HepG2 (cell line): ENCODE measurements around the gene SHFL. TPM values are rescaled to one million over a fixed set of nuclear protein-coding genes. Genes with fewer than 3 reads are reported as not detected.

ENCODE experiments used
- ATAC-seq: fragments of 200-7000 bp; cut with Tn5 transposase; 3 replicates; pipeline ENCODE4 v1.9.1; 2020; ENCODE audit warnings: mild to moderate bottlenecking, moderate library complexity
- BruUV-seq: library from RNA; stranded (reverse); fragments of 400-500 nt; replicated peaks from 2 replicates; lab custom pipeline; 2021; lab: Mats Ljungman, UMichigan
- CTCF ChIA-PET: fragments of 300-600 bp; formaldehyde crosslinking; extraction: SDS; loops from one replicate; lab custom pipeline; 2021; ENCODE audit warnings: low total read pairs, inconsistent platforms, low intra/inter-chr PET ratio; lab: Yijun Ruan, JAX
- POLR2A ChIA-PET: fragments of 350-600 bp; sonication (Branson Sonifier 250); formaldehyde crosslinking; loops from one replicate; lab custom pipeline; 2020; ENCODE audit warnings: antibody characterized with exemption, inconsistent platforms; lab: Yijun Ruan, JAX
- DNase-seq: peaks from one replicate; pipeline ENCODE4 v3.0.0-alpha.2; 2015; ENCODE audit warnings: low spot score
- FAIRE-seq: peaks from 3 replicates; lab custom pipeline; 2011; peaks lifted over from hg19 to GRCh38; lab: Jason Lieb, UNC
- H2AFZ ChIP-seq: one replicate; pipeline ENCODE4 v1.6.1; 2011; ENCODE audit warnings: low read length, inconsistent platforms
- H3K27ac ChIP-seq: fragments of 300-600 bp; 3 replicates; pipeline ENCODE4 v1.8.0; 2011; ENCODE audit warnings: mixed run types, mild to moderate bottlenecking, mixed read lengths, low read length, inconsistent platforms; ENCODE audit not compliant: insufficient read depth; ENCODE audit errors: extremely low read length
- H3K27me3 ChIP-seq, 2 experiments: fragments of 200-600 bp in 1 of 2; 2 replicates in 1 of 2; 3 replicates in 1 of 2; pipeline versions ENCODE4 v1.6.0 to v1.8.0; 2011; ENCODE audit warnings: low read length in 2 of 2, mild to moderate bottlenecking in 2 of 2, moderate library complexity in 2 of 2, inconsistent platforms in 1 of 2; ENCODE audit not compliant: insufficient read depth in 2 of 2, control insufficient read depth in 1 of 2
- H3K36me3 ChIP-seq, 2 experiments: fragments of 200-600 bp in 1 of 2; replicated peaks in 1 of 2; 2 replicates in 1 of 2; 3 replicates in 1 of 2; pipeline versions ENCODE4 v1.5.1 to v1.8.0; 2011; ENCODE audit warnings: low read length in 2 of 2, inconsistent platforms in 1 of 2; ENCODE audit not compliant: insufficient read depth in 2 of 2, control insufficient read depth in 1 of 2
- H3K4me1 ChIP-seq: 2 replicates; pipeline ENCODE4 v1.5.1; 2012; ENCODE audit warnings: low read length, inconsistent platforms; ENCODE audit not compliant: insufficient read depth
- H3K4me2 ChIP-seq: 2 replicates; pipeline ENCODE4 v1.6.0; 2011; ENCODE audit warnings: low read depth, low read length, inconsistent platforms
- H3K4me3 ChIP-seq, 3 experiments: fragments of 200-600 bp in 1 of 3; sonication (generic), shearing (Covaris generic) in 1 of 3; replicated peaks in 1 of 3; 2 replicates each; pipeline ENCODE4 v1.5.1; 2011 to 2016; ENCODE audit warnings: low read length in 3 of 3, inconsistent platforms in 2 of 3, low read depth in 2 of 3, mild to moderate bottlenecking in 2 of 3, control low read depth in 1 of 3, mixed read lengths in 1 of 3; ENCODE audit not compliant: insufficient read depth in 1 of 3
- H3K79me2 ChIP-seq: one replicate; pipeline ENCODE4 v1.6.1; 2011; ENCODE audit warnings: low read length, inconsistent platforms; ENCODE audit not compliant: insufficient read depth
- H3K9ac ChIP-seq: 2 replicates; pipeline ENCODE4 v1.6.0; 2011; ENCODE audit warnings: mild to moderate bottlenecking, low read depth, low read length, inconsistent platforms; ENCODE audit not compliant: insufficient read depth
- H3K9me3 ChIP-seq: 2 replicates; pipeline ENCODE4 v1.5.1; 2012; ENCODE audit warnings: mild to moderate bottlenecking, low read length
- H4K20me1 ChIP-seq: 2 replicates; pipeline ENCODE4 v1.6.0; 2011; ENCODE audit warnings: inconsistent platforms, mild to moderate bottlenecking, low read length, moderate library complexity; ENCODE audit not compliant: insufficient read depth
- HNRNPH1 ChIP-seq: fragments of 200-400 bp; formaldehyde crosslinking; optimal IDR thresholded peaks from 2 replicates; pipeline ENCODE3; 2017; ENCODE audit warnings: mild to moderate bottlenecking, low read depth, low read length
- POLR2A ChIP-seq, 2 experiments: IDR thresholded peaks; 2 replicates each; pipeline ENCODE4 v1.6.1; 2011; ENCODE audit warnings: low read depth in 2 of 2, low read length in 2 of 2, mild to moderate bottlenecking in 1 of 2, moderate library complexity in 1 of 2; ENCODE audit not compliant: insufficient read depth in 1 of 2
- POLR2AphosphoS5 ChIP-seq: IDR thresholded peaks from 2 replicates; pipeline ENCODE4 v1.6.1; 2012; ENCODE audit warnings: low read depth, low read length
- RBFOX2 ChIP-seq: fragments of 200-400 bp; formaldehyde crosslinking; IDR thresholded peaks from 2 replicates; pipeline ENCODE4 v1.6.1; 2017; ENCODE audit warnings: low read depth, mild to moderate bottlenecking, low read length
- RBM22 ChIP-seq: fragments of 200-400 bp; formaldehyde crosslinking; optimal IDR thresholded peaks from 2 replicates; pipeline ENCODE3; 2017; ENCODE audit warnings: mild to moderate bottlenecking, low read length, moderate library complexity
- ZBTB21 ChIP-seq: sonication (generic); formaldehyde crosslinking; IDR thresholded peaks from 2 replicates; pipeline ENCODE4 v1.4.0; 2020; ENCODE audit warnings: missing genetic modification reagents
- ZNF281 ChIP-seq: sonication (generic); formaldehyde crosslinking; IDR thresholded peaks from 2 replicates; pipeline ENCODE4 v1.4.0; 2020; ENCODE audit warnings: missing genetic modification reagents, borderline replicate concordance
- ZNF350 ChIP-seq: sonication (generic); formaldehyde crosslinking; IDR thresholded peaks from 2 replicates; pipeline ENCODE4 v1.4.0; 2020; ENCODE audit warnings: mild to moderate bottlenecking, low read depth, missing genetic modification reagents, borderline replicate concordance
- WGBS: methylation state at CpG from one replicate; pipeline ENCODE4 v1.1.6; 2017; ENCODE audit warnings: low lambda C conversion rate; 5-methylcytosine and 5-hydroxymethylcytosine counted together
- in situ Hi-C: cut with HindIII; loops from 2 replicates; pipeline ENCODE4 v1.10.0; 2017; ENCODE audit warnings: low pct_unique_long_range_greater_than_20kb; ENCODE audit not compliant: extremely low pct_ligation_motif_present
- intact Hi-C: fragments of 100-400 bp; cut with micrococcal nuclease; formaldehyde crosslinking; loops from one replicate; pipeline ENCODE4 v1.10.0; 2022; ENCODE audit not compliant: unreplicated experiment
- polyA plus RNA-seq, 8 experiments: library from polyadenylated mRNA; depleted of rRNA in 3 of 8; stranded (reverse) in 7 of 8; unstranded in 1 of 8; fragments of >200 nt; fragmentation: Illumina TruSeq in 4 of 8; extraction: Trizol in 4 of 8; gene quantifications; 2 replicates each; pipeline versions ENCODE4 v1.2.1 to v1.2.3, GENCODE V29; 2011 to 2016; ENCODE audit warnings: low read depth in 4 of 8, missing spikeins in 1 of 8, mixed read lengths in 1 of 8; ENCODE audit not compliant: insufficient read depth in 1 of 8
- total RNA-seq, 5 experiments: library from RNA; depleted of rRNA; stranded (reverse); fragments of >200 nt; fragmentation: Illumina TruSeq; extraction: Trizol; gene quantifications; 2 replicates each; pipeline ENCODE4 v1.2.3, GENCODE V29; 2016; ENCODE audit warnings: low read depth in 1 of 5

The SHFL gene
- total and polyA plus RNA-seq, 2 of the 13 experiments (the other 11 are each of a cell fraction or from before 2014, with no cell fraction given), result 12.3 to 36.4 TPM

- H3K36me3 ChIP-seq, result peaks cover 29 to 57% of the 10 kb centered on the region in 2 experiments
These were observed 24.8 kb downstream of the SHFL start for GRCh38 chr19:10110972-10111317.

GRCh38 chr19:10111405-10111811, 25.3 kb downstream of the SHFL start, which contains the start of gene P2RY11:
P2RY11 (plus strand) TSS chr19:10111693; CDS start chr19:10111722, 29 bp downstream.
- no TSS peak for BruUV-seq
- ChIA-PET CTCF (no interaction called here), POLR2A (interaction anchor here (0.6 to 1.3 kb wide), 4 partner anchors 8 to 179 kb away, joined by 3 to 4 read pairs (median 3); partner anchors contain the start of gene ANGPTL6)
- Histone ChIP-seq H3K4me3 (no peak within 1 kb of the TSS), H3K27ac (no peak within 1 kb of the TSS), H3K9me3 (no peaks in the 10 kb centered on the region), H3K27me3 (no peaks in the 10 kb centered on the region; a peak in 1 of 5 replicates), H3K79me2 (peaks cover 19% of the 10 kb centered on the region), H3K4me1 (peaks cover 31% of the 10 kb centered on the region), H2AFZ (no peak within 1 kb of the TSS), H3K9ac (no peak within 1 kb of the TSS), H4K20me1 (peaks cover 13% of the 10 kb centered on the region; the same call in 1 of the 2 replicates), H3K36me3 (peaks cover 31 to 61% of the 10 kb centered on the region in 2 experiments), H3K4me2 (no peak within 1 kb of the TSS)
- no peak for FAIRE-seq
- WGBS, result 96% methylated on average over 8 of the region's 8 CpGs
- ATAC-seq, result no peak
- no peak for TF ChIP-seq ZBTB21
- 0 out of 2 replicates have a peak, but pooled peaks have one; percentile 20 for TF ChIP-seq ZNF281 (CRISPR knock-in tag)
- 0 out of 2 replicates have a peak, but pooled peaks have one; percentile 19 for TF ChIP-seq POLR2AphosphoS5
- no peak for TF ChIP-seq HNRNPH1
- TF ChIP-seq RBM22, result peak; percentile 89
- peak in 1 of 2 experiments; percentile 12; a peak in 1 of 4 replicates for TF ChIP-seq POLR2A (IDR thresholded peaks at IDR 0.05; ENCODE audit: insufficient read depth in 1 of 2, low read depth in 2 of 2, low read length in 2 of 2)
- peak; percentile 57 for TF ChIP-seq RBFOX2
- in situ Hi-C loops (no loop called here), intact Hi-C loops (no loop called here)
- no peak for DNase-seq

More at GRCh38 chr19:10110972-10111317, 24.8 kb downstream of the SHFL start:
- no peaks in the 10 kb centered on the region; a peak in 1 of 5 replicates for H3K27me3 ChIP-seq
- peaks cover 19% of the 10 kb centered on the region for H3K79me2 ChIP-seq
- no TSS peak for BruUV-seq
- ATAC-seq (no peak), FAIRE-seq (no peak), DNase-seq (no peak)
- no peak overlapping the region for H2AFZ ChIP-seq
- H3K9me3 ChIP-seq, result no peaks in the 10 kb centered on the region
- H3K4me3 ChIP-seq, result no peak overlapping the region
- in situ Hi-C loops (no loop called here), intact Hi-C loops (no loop called here)
- no peak overlapping the region for H3K9ac ChIP-seq
- H3K27ac ChIP-seq, result no peak overlapping the region
- peaks cover 31% of the 10 kb centered on the region for H3K4me1 ChIP-seq
- CTCF ChIA-PET, result no interaction called here
- 98% methylated on average over 19 of the region's 19 CpGs for WGBS
- H3K4me2 ChIP-seq, result no peak overlapping the region
- H4K20me1 ChIP-seq, result peaks cover 13% of the 10 kb centered on the region; the same call in 1 of the 2 replicates
- TF ChIP-seq ZNF350 (CRISPR knock-in tag), result no peak
- TF ChIP-seq RBFOX2, result peak; percentile 55
- TF ChIP-seq, all 625 proteins: peak for 1
- POLR2A ChIA-PET, result interaction anchor here (0.6 to 1.3 kb wide), 3 partner anchors 11 to 178 kb away, joined by 3 to 4 read pairs (median 3); no protein-coding TSS in a partner anchor
